Muscle of leg (tissue), 11 donors: ENCODE data around the gene BCL2. TPM values are rescaled to one million over a fixed set of nuclear protein-coding genes. Genes with fewer than 3 reads are reported as not detected.

Experiments
- DNase-seq: peaks from one replicate; pipeline ENCODE4 v3.0.0; 2013
- H3K27ac ChIP-seq: one replicate; pipeline ENCODE4 v1.5.1; 2013; ENCODE audit warnings: mild to moderate bottlenecking, low read length, control low read depth
- H3K27me3 ChIP-seq: one replicate; pipeline ENCODE4 v1.6.1; 2013; ENCODE audit warnings: low read length; ENCODE audit not compliant: control insufficient read depth, insufficient read depth
- H3K36me3 ChIP-seq: one replicate; pipeline ENCODE4 v1.6.1; 2013; ENCODE audit warnings: low read length; ENCODE audit not compliant: control insufficient read depth, insufficient read depth
- H3K4me1 ChIP-seq: one replicate; pipeline ENCODE4 v1.6.1; 2013; ENCODE audit warnings: low read length; ENCODE audit not compliant: control insufficient read depth, insufficient read depth
- H3K4me3 ChIP-seq: one replicate; pipeline ENCODE4 v1.5.1; 2013; ENCODE audit warnings: low read length, control low read depth
- H3K9me3 ChIP-seq: replicated peaks from 2 replicates; pipeline ENCODE4 v1.6.1; 2013; ENCODE audit warnings: low read depth, low read length; ENCODE audit not compliant: control insufficient read depth
- WGBS: methylation state at CpG from one replicate; pipeline ENCODE4 v1.1.5; 2013; ENCODE audit warnings: missing lambda C conversion rate; ENCODE audit not compliant: insufficient coverage; 5-methylcytosine and 5-hydroxymethylcytosine counted together
- polyA plus RNA-seq, 8 donors: library from polyadenylated mRNA; unstranded; fragments of 120-200 nt; gene quantifications; one replicate each; pipeline versions ENCODE4 v1.2.1 to v1.2.3, GENCODE V29; 2013; ENCODE audit warnings: inconsistent platforms in 1 of 8, low replicate concordance in 1 of 8; ENCODE audit not compliant: insufficient read length in 8 of 8, insufficient read depth in 1 of 8
- total RNA-seq: library from RNA; stranded (reverse); fragments of 120-200 nt; gene quantifications from one replicate; pipeline ENCODE4 v1.2.4, GENCODE V29; 2013

Gene BCL2
- total and polyA plus RNA-seq, 9 donors = 13.0 to 22.3 (median 16.5) TPM

- H3K36me3 ChIP-seq = no peaks in the 10 kb centered on the region
- no peaks in the 10 kb centered on the region for H3K27me3 ChIP-seq
- WGBS = no CpG with 5 or more reads among the region's 7 CpGs
- H3K27ac ChIP-seq = no peak overlapping the region
- no peak for DNase-seq
- no peaks in the 10 kb centered on the region for H3K9me3 ChIP-seq
- H3K4me3 ChIP-seq = no peak overlapping the region
- H3K4me1 ChIP-seq = peaks cover 17% of the 10 kb centered on the region
Observed at GRCh38 chr18:63161761-63162195, 157.8 kb downstream of the BCL2 start.

- Histone ChIP-seq H3K9me3 (no peaks in the 10 kb centered on the region), H3K36me3 (no peaks in the 10 kb centered on the region), H3K27ac (no peak overlapping the region), H3K27me3 (no peaks in the 10 kb centered on the region), H3K4me3 (no peak overlapping the region), H3K4me1 (peaks cover 21% of the 10 kb centered on the region)
- no peak for DNase-seq
- WGBS = no CpG with 5 or more reads among the region's 7 CpGs
Observed at GRCh38 chr18:63161032-63161760, 158.4 kb downstream of the BCL2 start.

GRCh38 chr18:63160172-63160995, 159.2 kb downstream of the BCL2 start:
- Histone ChIP-seq H3K9me3 (no peaks in the 10 kb centered on the region), H3K27me3 (no peaks in the 10 kb centered on the region), H3K4me1 (peaks cover 29% of the 10 kb centered on the region), H3K36me3 (no peaks in the 10 kb centered on the region), H3K27ac (no peak overlapping the region), H3K4me3 (no peak overlapping the region)
- no peak for DNase-seq
- WGBS = 90% methylated on average over 5 of the region's 13 CpGs

DNA sequence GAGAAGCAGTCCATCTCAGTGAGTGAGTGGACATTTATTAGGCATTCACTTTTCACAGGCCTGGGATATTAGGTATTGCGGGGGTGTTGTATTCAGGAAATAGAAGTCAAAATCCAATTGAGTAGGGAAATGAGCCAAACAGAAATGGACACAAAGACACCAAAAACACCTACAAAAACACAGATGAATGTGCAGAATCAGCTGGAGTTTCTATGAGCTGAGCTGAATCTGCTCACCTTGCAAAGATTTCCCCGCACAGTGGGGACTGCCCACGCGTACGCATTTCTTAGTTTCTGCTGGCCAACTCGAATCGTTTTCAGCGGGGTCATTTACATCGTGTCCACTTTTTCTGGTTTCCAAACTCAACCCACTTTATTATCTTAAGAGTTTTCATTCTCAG, 160.0 kb downstream of the BCL2 start:
- H3K27ac ChIP-seq = no peak overlapping the region
- H3K27me3 ChIP-seq = no peaks in the 10 kb centered on the region
- H3K36me3 ChIP-seq = no peaks in the 10 kb centered on the region
- H3K9me3 ChIP-seq = no peaks in the 10 kb centered on the region
- peaks cover 33% of the 10 kb centered on the region for H3K4me1 ChIP-seq
- no peak for DNase-seq
- no peak overlapping the region for H3K4me3 ChIP-seq
- WGBS = 68% methylated on average over 4 of the region's 9 CpGs

DNA sequence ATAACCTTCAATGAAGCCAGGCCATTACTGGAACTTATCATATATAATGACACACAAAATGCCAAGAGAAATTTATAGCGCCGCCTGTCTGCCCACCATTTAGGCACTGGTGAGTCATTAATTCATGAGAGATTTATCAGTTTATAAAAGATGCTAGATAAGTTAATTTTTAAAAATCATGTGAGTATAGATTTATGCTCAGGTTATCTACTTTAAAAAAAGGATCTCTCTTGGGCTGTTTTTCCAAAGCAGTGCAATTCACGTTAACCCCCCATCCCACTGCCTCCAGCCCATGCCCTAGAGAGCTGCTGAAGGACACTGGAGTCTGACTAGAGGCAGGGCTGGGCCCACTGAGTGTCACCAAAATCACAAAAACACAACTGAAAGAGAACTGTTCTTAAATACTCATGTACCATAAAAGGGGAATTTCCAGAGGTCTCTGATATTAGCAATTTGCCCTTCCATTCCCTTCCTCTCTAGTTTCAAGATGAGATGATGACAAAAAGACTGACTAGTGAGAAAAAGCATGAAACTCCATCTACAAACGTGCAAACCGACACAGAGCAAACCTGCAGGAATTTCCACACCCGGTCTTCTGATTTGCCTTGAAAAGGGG, 160.8 kb downstream of the BCL2 start:
- H3K27ac ChIP-seq = no peak overlapping the region
- DNase-seq = no peak
- no peak overlapping the region for H3K4me3 ChIP-seq
- no peaks in the 10 kb centered on the region for H3K9me3 ChIP-seq
- no peaks in the 10 kb centered on the region for H3K36me3 ChIP-seq
- H3K27me3 ChIP-seq = no peaks in the 10 kb centered on the region
- WGBS = 100% methylated on average over 1 of the region's 6 CpGs
- peaks cover 33% of the 10 kb centered on the region for H3K4me1 ChIP-seq

DNA sequence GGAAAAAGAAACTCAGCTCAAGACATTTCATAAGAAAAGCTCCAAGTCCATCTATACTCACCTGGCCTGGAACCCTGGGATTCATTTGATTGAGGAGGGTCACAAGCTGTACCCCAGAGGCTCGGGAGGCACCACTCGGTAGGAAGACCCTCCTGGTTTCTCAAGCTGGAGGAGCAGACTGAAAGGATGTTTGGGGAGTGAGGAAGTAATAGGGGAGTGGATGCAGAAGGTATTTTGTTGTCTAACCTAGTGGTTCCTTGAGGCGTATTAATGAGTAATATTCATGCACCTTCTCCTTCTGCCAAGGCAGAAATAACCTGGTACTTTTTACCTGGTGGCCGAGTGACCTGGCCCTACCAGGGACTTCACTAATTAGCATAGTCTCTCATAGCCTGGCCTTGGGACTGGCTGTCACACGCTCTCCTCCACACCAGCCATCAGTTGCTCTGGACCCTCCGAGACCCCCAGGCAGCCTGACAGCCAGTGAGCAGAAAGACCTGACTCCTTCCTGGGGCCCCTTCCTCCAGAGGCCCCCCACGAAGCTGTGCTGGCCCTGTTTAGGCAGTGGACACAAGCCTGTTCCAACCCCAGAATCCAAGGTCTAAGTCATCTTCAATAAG, 161.4 kb downstream of the BCL2 start:
- WGBS = 42% methylated on average over 3 of the region's 7 CpGs
- H3K27ac ChIP-seq = no peak overlapping the region
- peaks cover 33% of the 10 kb centered on the region for H3K4me1 ChIP-seq
- no peak overlapping the region for H3K4me3 ChIP-seq
- no peak for DNase-seq
- no peaks in the 10 kb centered on the region for H3K27me3 ChIP-seq
- H3K9me3 ChIP-seq = no peaks in the 10 kb centered on the region
- no peaks in the 10 kb centered on the region for H3K36me3 ChIP-seq

DNA sequence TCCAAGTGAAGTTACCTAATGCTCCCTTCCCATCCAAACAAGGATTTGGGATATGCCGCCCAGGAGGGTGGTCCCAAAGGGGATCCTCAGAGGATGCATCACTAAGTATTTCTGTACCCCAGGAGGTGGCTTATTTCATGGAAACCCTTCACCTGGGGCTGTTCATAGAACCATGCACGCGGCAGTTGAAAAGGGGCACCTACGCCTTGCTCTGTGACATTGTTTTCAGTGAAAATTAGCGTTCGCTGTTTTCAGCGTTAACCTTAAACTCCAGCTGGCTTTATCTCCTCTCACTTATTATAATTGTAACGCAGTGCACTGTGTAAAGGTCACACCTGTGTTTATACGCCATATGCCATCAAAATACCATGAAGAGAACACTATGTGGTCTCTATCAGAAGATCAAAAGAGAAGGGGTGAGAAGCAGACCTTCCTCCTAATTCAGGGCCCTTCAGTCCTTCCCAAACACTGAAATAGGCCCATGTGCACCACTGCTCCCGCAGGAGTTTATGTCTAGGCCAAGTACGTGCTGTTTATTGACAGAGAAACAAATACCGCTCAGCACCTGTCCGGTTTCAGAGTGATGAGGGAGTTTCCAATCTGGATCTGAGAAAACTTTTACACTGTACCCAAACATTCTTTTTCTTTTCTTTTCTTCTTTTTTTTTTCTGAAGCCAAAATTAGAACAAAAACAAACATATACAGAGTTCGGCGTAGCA, 162.1 kb downstream of the BCL2 start:
- H3K4me1 ChIP-seq = peaks cover 33% of the 10 kb centered on the region
- no peak overlapping the region for H3K27ac ChIP-seq
- no peaks in the 10 kb centered on the region for H3K9me3 ChIP-seq
- no peak overlapping the region for H3K4me3 ChIP-seq
- H3K27me3 ChIP-seq = no peaks in the 10 kb centered on the region
- no peaks in the 10 kb centered on the region for H3K36me3 ChIP-seq
- WGBS = 93% methylated on average over 6 of the region's 15 CpGs
- no peak for DNase-seq

DNA sequence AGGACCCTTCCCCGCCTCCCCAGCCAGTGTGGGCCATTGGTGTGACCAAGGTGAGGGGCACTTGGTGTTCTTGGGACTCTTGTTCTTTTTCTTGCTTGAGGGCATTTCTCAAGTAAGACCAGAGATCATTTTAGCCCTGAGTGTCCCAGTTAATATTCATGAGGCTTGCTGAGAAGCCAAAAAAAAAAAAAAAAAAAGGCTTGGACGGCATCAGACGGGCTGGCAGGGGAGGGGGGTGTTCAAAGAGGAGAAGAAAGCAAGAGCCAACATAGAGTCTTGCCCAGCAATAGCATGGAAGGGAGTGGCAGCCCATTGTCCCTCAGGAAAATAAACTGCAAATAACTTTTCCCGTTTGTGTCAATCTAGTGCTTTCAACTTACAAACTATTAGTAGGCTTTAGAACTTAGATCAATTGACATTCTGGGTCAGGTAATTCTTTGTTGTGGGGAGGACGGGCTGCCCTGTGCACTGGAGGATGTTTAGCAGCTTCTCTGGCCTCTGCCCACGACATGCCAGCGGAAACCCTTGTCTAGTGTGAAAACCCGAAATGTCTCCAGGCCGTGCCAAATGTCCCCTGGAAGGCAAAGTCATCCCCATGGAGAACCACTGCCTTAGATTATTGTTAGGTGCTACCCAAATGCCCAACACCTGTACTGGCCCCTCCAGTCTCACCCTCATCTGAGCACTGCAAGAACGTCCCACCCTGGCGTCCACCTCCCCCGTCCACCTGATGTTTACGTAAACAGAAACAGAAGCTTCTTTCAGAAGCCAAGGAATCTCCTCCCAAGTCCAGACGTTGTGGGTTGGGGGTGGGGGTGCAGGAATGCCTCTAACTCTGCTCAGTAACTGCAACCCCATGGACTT, 163.4 kb downstream of the BCL2 start:
- DNase-seq = no peak
- no CpG with 5 or more reads among the region's 14 CpGs for WGBS
- Histone ChIP-seq H3K36me3 (no peaks in the 10 kb centered on the region), H3K4me3 (no peak overlapping the region), H3K27me3 (no peaks in the 10 kb centered on the region), H3K27ac (no peak overlapping the region), H3K4me1 (peaks cover 28% of the 10 kb centered on the region), H3K9me3 (no peaks in the 10 kb centered on the region)
